Natural killer cell (primary cell): ENCODE results near the gene ZNF256. TPM values are rescaled to one million over a fixed set of nuclear protein-coding genes. Genes with fewer than 3 reads are reported as not detected.
A peak's percentile ranks its signal among the peaks of the same experiment; 100 is the strongest.

ENCODE experiments used
- ATAC-seq, 3 donors: fragments of 150-1000 bp in 2 of 3; fragments of 200-7000 bp in 1 of 3; cut with Tn5 transposase; 1 replicate in 1 of 3; 2 replicates in 2 of 3; pipeline ENCODE4 v1.10.0; 2021; ENCODE audit warnings: mild to moderate bottlenecking in 2 of 3, moderate library complexity in 2 of 3
- DNase-seq, 2 donors: peaks; one replicate each; pipeline versions ENCODE4 v3.0.0 to v3.0.0-alpha.2; 2013 to 2021; ENCODE audit warnings: mixed read lengths in 1 of 2
- H3K27ac ChIP-seq: one replicate; pipeline ENCODE4 v1.5.1; 2013; ENCODE audit warnings: mild to moderate bottlenecking, low read length
- H3K27me3 ChIP-seq: one replicate; pipeline ENCODE4 v1.6.1; 2013; ENCODE audit warnings: low read length; ENCODE audit not compliant: control insufficient read depth, insufficient read depth
- H3K36me3 ChIP-seq: one replicate; pipeline ENCODE4 v1.6.1; 2013; ENCODE audit warnings: low read length; ENCODE audit not compliant: control insufficient read depth, insufficient read depth
- H3K4me1 ChIP-seq: one replicate; pipeline ENCODE4 v1.6.1; 2013; ENCODE audit warnings: low read length; ENCODE audit not compliant: control insufficient read depth, insufficient read depth
- H3K4me3 ChIP-seq: one replicate; pipeline ENCODE4 v1.5.1; 2013; ENCODE audit warnings: low read length
- H3K9me3 ChIP-seq: one replicate; pipeline ENCODE4 v1.6.1; 2013; ENCODE audit warnings: low read length; ENCODE audit not compliant: control insufficient read depth, insufficient read depth
- H3K27ac Mint-ChIP-seq, 2 donors: one replicate each; pipeline ENCODE4 v1.8.0; 2022; ENCODE audit warnings: mild to moderate bottlenecking in 2 of 2, mixed read lengths in 2 of 2, moderate library complexity in 1 of 2
- H3K27me3 Mint-ChIP-seq, 2 donors: one replicate each; pipeline ENCODE4 v1.8.0; 2022; ENCODE audit warnings: low read depth in 2 of 2, mixed read lengths in 2 of 2
- H3K36me3 Mint-ChIP-seq: one replicate; pipeline ENCODE4 v1.8.0; 2022; ENCODE audit warnings: mixed read lengths
- H3K4me1 Mint-ChIP-seq, 2 donors: one replicate each; pipeline ENCODE4 v1.8.0; 2022; ENCODE audit warnings: mixed read lengths in 2 of 2
- H3K4me3 Mint-ChIP-seq: one replicate; pipeline ENCODE4 v1.8.0; 2022; ENCODE audit warnings: mild to moderate bottlenecking, moderate library complexity, mixed read lengths
- H3K9me3 Mint-ChIP-seq, 2 donors: one replicate each; pipeline ENCODE4 v1.8.0; 2022; ENCODE audit warnings: mixed read lengths in 2 of 2
- whole genome bisulfite sequencing: methylation state at CpG from one replicate; pipeline ENCODE4 v1.1.7; 2013; ENCODE audit warnings: missing lambda C conversion rate; ENCODE audit not compliant: insufficient coverage; 5-methylcytosine and 5-hydroxymethylcytosine counted together
- intact Hi-C: fragments of 100-400 bp; cut with micrococcal nuclease; formaldehyde crosslinking; loops from one replicate; pipeline ENCODE4 v1.14.2; 2022
- total RNA-seq, 4 donors: library from RNA; stranded (reverse); fragments of 120-200 nt in 1 of 4; gene quantifications; one replicate each; pipeline versions ENCODE4 v1.2.3 to v1.2.4, GENCODE V29; 2013 to 2022
- TF ChIP-seq, protein P1 (sequence below): fragments of 200-600 bp; IDR thresholded peaks from one replicate; pipeline ENCODE4 v1.8.0; 2022; ENCODE audit warnings: antibody characterized with exemption

The ZNF256 gene
- total RNA-seq, 3 donors from 2014 or later (not counting 1 experiment from before 2014, with no cell fraction given): 17.7 to 31.2 (median 27.2) TPM

DNA sequence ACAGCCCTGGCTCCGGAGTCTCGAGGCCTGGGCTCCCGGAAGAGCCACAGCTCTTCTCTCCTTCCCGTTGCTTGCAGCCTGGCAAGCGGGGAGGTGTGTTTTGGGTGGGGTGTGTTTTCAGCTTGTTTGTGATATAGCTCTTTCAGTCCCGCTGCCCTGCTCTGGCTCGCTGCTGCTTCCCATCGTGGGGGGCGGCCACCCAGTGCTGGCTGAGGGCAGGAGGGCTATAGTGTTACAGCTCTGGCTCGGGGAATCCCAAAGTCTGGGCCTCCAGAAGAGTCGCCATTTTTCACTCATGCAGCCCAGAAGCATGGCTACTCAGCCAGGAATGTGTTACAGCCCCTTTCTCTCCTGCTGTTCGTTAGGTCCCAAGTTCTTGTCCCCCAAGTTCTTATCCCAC lies 2.2 kb upstream of the ZNF256 start:
- no peak overlapping the region for H3K4me3 Mint-ChIP-seq
- H3K9me3 Mint-ChIP-seq: peaks cover 0 to 3% of the 10 kb centered on the region in 2 donors
- DNase-seq (no peak), ATAC-seq (no peak)
- peaks cover 13% of the 10 kb centered on the region for H3K9me3 ChIP-seq
- TF ChIP-seq, protein P1, sequence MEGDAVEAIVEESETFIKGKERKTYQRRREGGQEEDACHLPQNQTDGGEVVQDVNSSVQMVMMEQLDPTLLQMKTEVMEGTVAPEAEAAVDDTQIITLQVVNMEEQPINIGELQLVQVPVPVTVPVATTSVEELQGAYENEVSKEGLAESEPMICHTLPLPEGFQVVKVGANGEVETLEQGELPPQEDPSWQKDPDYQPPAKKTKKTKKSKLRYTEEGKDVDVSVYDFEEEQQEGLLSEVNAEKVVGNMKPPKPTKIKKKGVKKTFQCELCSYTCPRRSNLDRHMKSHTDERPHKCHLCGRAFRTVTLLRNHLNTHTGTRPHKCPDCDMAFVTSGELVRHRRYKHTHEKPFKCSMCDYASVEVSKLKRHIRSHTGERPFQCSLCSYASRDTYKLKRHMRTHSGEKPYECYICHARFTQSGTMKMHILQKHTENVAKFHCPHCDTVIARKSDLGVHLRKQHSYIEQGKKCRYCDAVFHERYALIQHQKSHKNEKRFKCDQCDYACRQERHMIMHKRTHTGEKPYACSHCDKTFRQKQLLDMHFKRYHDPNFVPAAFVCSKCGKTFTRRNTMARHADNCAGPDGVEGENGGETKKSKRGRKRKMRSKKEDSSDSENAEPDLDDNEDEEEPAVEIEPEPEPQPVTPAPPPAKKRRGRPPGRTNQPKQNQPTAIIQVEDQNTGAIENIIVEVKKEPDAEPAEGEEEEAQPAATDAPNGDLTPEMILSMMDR: no peak
- H3K36me3 ChIP-seq: no peaks in the 10 kb centered on the region
- H3K27ac ChIP-seq: no peak overlapping the region
- WGBS: 95% methylated on average over 11 of the region's 12 CpGs
- no peaks in the 10 kb centered on the region for H3K36me3 Mint-ChIP-seq
- no peaks in the 10 kb centered on the region for H3K27me3 ChIP-seq
- H3K4me1 ChIP-seq: peaks cover 15% of the 10 kb centered on the region
- no peak overlapping the region for H3K4me3 ChIP-seq
- no peak overlapping the region for H3K27ac Mint-ChIP-seq
- intact Hi-C loops: no loop called here
- peaks cover 20 to 25% of the 10 kb centered on the region in 2 donors for H3K4me1 Mint-ChIP-seq
- H3K27me3 Mint-ChIP-seq: peaks cover 0 to 6% of the 10 kb centered on the region in 2 donors

GRCh38 chr19:57949296-57949695 lies 1.8 kb upstream of the ZNF256 start:
- DNase-seq (no peak), ATAC-seq (no peak)
- WGBS: 95% methylated on average over 24 of the region's 24 CpGs
- Histone ChIP-seq H3K36me3 (no peaks in the 10 kb centered on the region), H3K27ac (no peak overlapping the region), H3K4me1 (peaks cover 15% of the 10 kb centered on the region), H3K27me3 (no peaks in the 10 kb centered on the region), H3K4me3 (no peak overlapping the region), H3K9me3 (peaks cover 17% of the 10 kb centered on the region)
- H3K9me3 Mint-ChIP-seq: peaks cover 0 to 4% of the 10 kb centered on the region in 2 donors
- no peaks in the 10 kb centered on the region for H3K36me3 Mint-ChIP-seq
- peaks cover 0 to 6% of the 10 kb centered on the region in 2 donors for H3K27me3 Mint-ChIP-seq
- H3K4me3 Mint-ChIP-seq: no peak overlapping the region
- intact Hi-C loops: no loop called here
- H3K27ac Mint-ChIP-seq: no peak overlapping the region
- H3K4me1 Mint-ChIP-seq: peaks cover 20 to 25% of the 10 kb centered on the region in 2 donors
- TF ChIP-seq, protein P1: no peak

GRCh38 chr19:57947088-57947418 lies 453 bp downstream of the ZNF256 start:
- peaks cover 32% of the 10 kb centered on the region for H3K9me3 ChIP-seq
- TF ChIP-seq, protein P1: no peak
- H3K27me3 Mint-ChIP-seq: no peaks in the 10 kb centered on the region
- intact Hi-C loops: loop anchor here (1.0 kb wide), 1 partner anchor 31 kb away; the partner anchor contains the start of gene ZNF417
- H3K9me3 Mint-ChIP-seq: peaks cover 5 to 6% of the 10 kb centered on the region in 2 donors
- H3K27me3 ChIP-seq: no peaks in the 10 kb centered on the region
- H3K36me3 Mint-ChIP-seq: peaks cover 17% of the 10 kb centered on the region
- H3K36me3 ChIP-seq: peaks cover 15% of the 10 kb centered on the region
- WGBS: 3% methylated on average over 18 of the region's 18 CpGs
- DNase-seq (no peak), ATAC-seq (peak in 2 of 3 donors; percentile 8 to 9)
- H3K27ac Mint-ChIP-seq: peak overlapping the region; percentile 92 to 93
- peak overlapping the region; percentile 75 for H3K4me3 ChIP-seq
- H3K4me1 ChIP-seq: peaks cover 15% of the 10 kb centered on the region
- H3K27ac ChIP-seq: peak overlapping the region; percentile 90
- peaks cover 20 to 40% of the 10 kb centered on the region in 2 donors for H3K4me1 Mint-ChIP-seq
- H3K4me3 Mint-ChIP-seq: peak overlapping the region; percentile 94

DNA sequence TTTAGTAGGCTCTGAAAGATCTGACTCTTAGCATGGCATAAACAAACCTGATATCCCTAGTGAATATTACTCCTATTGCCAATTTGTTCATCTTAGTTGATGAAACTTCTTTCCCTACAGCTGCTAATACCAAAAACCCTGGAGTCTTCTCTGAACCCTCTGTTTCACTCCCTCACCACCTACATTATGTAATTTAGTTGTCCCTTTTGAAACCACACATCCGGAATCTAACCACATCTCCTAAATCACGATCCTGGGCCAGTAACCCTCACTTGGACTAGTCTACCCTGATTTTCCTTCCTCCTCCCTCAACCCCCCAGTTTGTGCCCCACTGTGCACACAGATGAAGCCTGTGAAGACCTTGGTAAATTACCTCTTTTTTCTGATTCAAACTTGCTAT lies 1.2 kb downstream of the ZNF256 start:
- TF ChIP-seq, protein P1: no peak
- ATAC-seq (no peak), DNase-seq (no peak)
- H3K36me3 Mint-ChIP-seq: peaks cover 24% of the 10 kb centered on the region
- H3K27me3 ChIP-seq: no peaks in the 10 kb centered on the region
- H3K4me3 ChIP-seq: no peak overlapping the region
- WGBS: 56% methylated on average over 2 of the region's 2 CpGs
- intact Hi-C loops: no loop called here
- H3K9me3 ChIP-seq: peaks cover 35% of the 10 kb centered on the region
- peak overlapping the region; percentile 94 for H3K4me3 Mint-ChIP-seq
- peaks cover 23% of the 10 kb centered on the region for H3K36me3 ChIP-seq
- peaks cover 7 to 12% of the 10 kb centered on the region in 2 donors for H3K9me3 Mint-ChIP-seq
- no peaks in the 10 kb centered on the region for H3K27me3 Mint-ChIP-seq
- H3K27ac Mint-ChIP-seq: peak overlapping the region; percentile 92 to 93
- H3K27ac ChIP-seq: peak overlapping the region; percentile 90
- H3K4me1 ChIP-seq: peaks cover 15% of the 10 kb centered on the region
- H3K4me1 Mint-ChIP-seq: peaks cover 20 to 40% of the 10 kb centered on the region in 2 donors
